OCI-LY3 (cell line): Measurements from ENCODE around the gene RAB6A.

Experiments used
- CTCF ChIP-seq: fragments of 200-600, 300-600 bp; sonication (generic); IDR thresholded peaks from 2 replicates; pipeline ENCODE4 v1.5.1; 2014; ENCODE audit warnings: antibody characterized with exemption, low read length, low read depth
- EZH2phosphoT487 ChIP-seq: fragments of 200-600 bp; shearing (Covaris generic); IDR thresholded peaks from 2 replicates; pipeline ENCODE4 v1.6.1; 2018; ENCODE audit warnings: antibody characterized with exemption, mixed run types, low read depth

GRCh38 chr11:73652046-73652730 is 108.7 kb downstream of the RAB6A start:
- TF ChIP-seq CTCF (no peak), EZH2phosphoT487 (no peak)
